Activated CD4-positive, alpha-beta T cell treated with anti-CD3 and anti-CD28 coated beads, Interleukin-2, amount 50 U/mL, for 24 hours (primary cell): Measurements from ENCODE around the gene TMED9.
"Not testable (repeated sequence)": the region's sequence is repeated elsewhere in the genome, so short reads cannot be mapped to it uniquely, and the experiment has no call there.

Experiments used
- DNase-seq, 2 donors: peaks; one replicate each; pipeline ENCODE4 v3.0.0-alpha.2; 2020; ENCODE audit warnings: low read depth in 1 of 2, low spot score in 1 of 2

Gene TMED9

DNA sequence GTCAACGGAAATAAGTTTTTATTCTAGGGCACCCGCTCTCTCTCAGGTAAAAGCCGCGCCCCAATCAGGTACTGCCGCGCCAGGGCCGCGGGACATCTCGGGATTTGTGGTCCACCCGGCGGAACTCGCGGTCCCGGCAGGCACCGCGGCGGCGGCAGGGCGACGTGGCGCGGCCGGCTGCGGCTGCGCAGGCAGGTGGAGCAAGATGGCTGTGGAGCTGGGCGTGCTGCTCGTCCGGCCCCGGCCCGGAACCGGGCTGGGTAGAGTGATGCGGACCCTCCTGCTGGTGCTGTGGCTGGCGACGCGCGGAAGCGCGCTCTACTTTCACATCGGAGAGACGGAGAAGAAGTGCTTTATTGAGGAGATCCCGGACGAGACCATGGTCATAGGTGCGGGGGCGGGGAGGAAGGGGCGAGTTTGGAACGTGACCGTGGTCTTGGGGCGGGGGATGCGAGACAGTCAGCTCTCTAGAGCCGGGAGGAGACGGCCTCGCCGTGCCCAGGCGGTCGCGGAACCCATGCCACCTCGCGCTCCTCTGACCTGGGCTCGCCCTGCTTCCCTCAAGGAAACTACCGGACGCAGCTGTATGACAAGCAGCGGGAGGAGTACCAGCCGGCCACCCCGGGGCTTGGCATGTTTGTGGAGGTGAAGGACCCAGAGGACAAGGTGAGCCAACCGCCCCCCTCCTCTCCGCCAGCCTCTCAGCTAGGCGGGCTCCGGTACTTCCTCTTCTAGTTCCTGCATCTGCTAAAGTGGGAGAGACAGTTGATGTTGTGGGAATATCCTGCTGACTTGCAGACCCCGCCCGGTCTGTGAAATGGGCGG, at the start of gene TMED9:
TMED9 (plus strand) TSS at position 194 of the 825 bp plus-strand sequence; CDS start at position 206, 12 bp downstream.
- DNase-seq: peak; percentile 72 to 78

DNA sequence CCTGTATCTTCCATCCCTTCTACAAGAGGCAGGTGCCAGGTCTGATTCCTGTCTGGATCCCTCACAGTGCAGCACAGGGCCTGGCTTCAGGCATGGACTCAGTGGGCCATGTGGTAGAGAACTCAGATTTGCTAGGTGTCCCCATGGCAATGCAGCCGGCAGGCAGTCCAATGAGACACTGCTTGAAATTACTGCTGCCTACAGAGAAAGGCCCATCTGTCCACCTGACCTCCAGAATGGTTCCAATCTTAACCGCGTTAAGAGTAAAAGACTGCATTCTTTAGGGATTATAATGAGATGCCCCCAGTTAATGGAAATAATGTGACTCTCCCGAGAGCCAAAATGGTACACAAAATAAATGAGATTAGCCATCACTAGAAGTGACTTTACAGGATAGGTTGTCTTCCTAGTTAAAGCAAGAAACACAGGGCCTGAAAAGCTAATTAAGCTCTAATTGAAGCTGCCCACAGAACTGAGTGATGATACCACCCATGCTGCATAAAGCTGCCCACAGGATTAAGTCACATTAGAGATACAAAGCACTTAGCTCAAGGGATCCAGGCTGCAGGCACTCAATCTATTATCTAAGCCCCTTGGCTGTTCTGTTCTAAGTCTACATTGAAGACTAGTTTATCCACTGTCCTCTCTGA, 49.1 kb upstream of the TMED9 start:
- no peak for DNase-seq

DNA sequence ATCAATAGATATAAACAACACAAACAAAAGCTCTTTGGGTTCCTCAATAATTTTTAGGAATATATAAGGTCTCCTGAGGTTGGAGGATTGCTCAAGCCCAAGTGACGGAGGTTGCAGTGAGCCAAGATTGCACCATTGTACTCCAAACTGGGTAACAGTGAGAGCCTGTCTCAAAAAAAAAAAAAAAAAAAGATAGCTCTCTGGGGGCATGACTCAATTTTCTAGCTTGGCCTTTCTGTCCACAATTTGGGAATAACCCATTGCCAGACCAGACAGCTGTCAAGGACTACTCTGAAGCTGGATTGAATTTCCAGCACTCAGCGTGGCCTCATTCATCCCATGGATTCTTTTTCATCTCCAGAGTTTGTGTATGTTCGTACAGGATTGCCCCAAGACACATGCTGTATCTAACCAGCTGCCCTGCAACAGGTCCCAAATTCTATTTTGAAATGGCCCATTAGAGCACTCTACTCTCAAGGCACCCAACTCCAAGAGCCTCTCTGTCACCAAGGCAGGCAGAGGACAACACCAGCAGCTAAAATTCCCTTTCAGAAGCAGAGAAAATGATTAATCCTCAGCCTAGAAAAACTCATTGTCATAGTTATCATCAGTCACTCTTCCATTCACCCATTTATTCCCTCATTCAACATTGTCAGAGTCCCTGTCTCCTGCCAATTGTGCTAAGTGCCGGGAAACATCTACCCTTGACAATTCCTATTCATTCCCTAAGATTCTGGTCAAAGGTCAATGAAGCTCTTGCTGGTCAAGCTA, 46.3 kb upstream of the TMED9 start:
- no peak for DNase-seq

DNA sequence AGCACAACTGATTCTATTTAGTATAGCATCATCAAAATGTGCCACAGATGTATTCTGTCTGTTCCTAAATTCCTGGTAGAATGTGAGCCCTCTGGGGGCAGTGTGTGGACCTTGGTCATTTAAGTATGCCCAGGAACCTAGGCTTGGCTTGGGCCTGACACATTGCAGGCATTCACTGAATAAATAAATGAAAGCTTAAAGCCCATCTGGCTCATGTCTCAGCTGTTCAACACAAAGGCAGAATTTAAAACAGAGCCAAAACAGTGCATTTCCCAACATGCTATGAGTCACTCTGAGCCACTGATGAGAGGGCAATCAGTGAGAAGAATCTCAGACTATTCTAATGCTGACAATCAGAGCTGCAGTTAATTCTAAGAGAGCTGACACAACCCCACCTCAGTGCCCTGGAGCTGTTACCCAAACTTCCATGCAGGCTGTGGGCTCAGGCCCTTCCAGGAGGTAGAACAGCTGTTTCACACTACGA, 45.7 kb upstream of the TMED9 start:
- DNase-seq: no peak

DNA sequence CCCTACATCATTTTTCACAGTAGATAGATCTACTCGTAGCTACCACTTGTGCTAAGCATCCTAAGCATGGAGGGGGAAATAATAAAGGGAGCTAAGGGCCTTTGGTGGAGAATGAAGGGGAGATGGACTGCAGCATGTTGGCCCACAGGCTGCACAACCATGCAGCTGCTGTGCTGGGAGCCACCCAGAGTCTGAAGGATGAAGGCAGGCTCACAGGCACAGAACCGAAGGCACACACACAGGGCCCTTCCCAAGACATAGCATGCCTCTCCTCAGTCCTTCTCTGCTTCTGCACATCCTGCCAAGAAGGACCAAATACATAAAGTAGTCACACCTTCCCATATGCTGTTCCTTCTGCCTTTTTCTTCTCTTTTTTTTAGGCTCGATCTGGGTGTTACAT, 44.3 kb upstream of the TMED9 start:
- no peak for DNase-seq

DNA sequence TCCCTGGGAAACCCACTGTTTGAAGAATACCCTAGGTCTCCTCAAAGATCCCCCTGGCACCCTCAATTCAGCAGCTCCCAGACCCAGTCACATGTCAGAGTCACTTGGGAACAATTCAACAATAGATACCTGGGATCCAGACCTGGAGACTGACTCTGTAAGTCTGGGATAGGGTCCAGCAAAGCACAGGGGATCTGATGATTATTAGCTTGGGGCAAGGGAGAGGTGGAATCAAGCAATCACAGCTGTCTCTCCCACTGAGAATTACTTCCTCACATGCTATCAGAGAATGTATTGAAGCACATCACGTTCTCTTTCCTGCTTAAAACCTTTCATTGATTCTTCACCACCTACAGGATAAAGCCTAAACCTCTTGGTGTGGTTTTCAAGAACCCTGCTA, 43.5 kb upstream of the TMED9 start:
- no peak for DNase-seq

DNA sequence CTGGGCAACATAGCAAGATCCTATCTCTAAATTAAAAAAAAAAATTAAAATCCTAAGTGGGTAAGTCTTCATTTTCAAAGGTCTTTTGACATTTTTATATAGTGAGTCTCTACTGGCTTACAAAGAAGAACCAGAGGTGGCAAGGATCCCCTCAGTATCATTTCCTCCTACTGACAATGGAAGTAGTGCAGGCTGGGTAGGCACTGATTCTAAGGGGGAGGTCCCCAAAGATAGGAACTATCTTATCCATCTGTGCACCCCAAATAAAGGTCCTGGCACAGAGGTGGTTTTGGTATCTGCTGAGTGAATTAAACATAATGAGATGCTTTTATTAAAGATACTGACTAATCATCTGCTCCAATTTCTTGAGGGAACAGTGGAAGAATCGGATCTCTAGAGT, 41.9 kb upstream of the TMED9 start:
- DNase-seq: no peak

DNA sequence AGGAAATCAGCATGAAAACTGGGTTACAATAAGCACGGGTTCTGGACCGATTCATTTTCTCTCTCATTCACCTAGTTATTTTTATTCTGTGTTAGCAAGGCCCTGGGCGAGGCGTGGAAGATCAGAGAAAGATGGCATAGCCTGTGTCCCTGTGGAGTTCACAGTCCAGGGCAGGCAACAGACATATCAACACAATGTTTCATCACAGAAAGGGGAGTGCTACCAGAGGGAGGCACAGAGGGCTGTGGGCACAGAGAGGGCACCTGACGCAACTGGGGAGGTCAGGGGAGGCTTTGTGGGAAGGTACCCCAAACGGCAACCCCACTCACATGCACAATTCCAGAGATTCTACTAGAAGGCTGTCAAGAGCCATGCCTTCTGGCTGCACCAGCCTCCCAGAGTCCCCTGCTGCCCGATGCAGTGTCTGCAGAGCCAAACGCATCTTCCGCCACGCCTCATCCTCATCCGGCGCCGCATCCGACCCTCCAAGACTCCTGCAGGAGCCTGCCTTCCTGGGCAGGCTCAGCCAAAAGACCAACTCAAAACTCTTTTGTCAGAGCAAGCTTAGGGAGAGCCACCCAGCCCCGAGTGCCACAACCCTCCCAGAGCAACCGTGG, 39.1 kb upstream of the TMED9 start:
- DNase-seq: no peak

DNA sequence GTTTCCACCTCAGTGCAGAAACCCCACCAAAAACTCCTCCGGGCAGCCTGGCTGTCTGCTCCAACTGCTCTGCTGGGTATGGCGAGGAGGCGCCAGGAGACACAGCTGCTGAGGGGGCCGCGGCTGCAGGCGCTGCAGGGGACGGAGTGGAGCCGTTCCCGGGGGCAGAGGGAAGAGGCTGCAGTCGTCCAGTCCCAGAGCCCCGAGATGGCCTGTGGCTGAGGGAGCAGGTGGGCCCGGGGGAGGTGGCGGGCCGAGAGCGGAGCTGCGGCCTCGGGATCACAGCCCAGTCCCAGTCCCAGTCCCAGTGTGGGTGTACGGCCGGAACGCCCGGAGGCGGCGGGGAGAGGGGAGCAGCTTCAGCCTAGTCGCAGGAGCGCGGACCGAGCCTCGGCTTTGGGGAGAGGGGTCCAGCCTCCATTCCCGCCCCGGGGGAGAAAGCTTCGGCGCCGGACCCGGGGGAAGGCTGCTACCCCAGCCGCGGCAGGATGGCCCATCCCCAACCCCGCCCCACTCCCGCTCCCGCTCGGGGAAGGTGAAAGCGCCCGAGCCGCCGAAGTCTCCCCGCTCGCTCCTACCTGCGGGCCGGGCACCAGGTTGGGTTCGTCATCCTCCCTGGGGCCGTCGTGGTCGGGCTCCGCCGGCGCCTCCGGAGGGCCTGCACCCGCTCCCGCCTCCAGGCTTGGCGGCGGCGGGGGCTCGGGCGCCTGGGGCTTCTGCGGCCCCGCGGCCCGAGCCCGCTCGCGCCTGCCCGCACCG, 38.2 kb upstream of the TMED9 start:
- DNase-seq: peak; percentile 10 to 25

DNA sequence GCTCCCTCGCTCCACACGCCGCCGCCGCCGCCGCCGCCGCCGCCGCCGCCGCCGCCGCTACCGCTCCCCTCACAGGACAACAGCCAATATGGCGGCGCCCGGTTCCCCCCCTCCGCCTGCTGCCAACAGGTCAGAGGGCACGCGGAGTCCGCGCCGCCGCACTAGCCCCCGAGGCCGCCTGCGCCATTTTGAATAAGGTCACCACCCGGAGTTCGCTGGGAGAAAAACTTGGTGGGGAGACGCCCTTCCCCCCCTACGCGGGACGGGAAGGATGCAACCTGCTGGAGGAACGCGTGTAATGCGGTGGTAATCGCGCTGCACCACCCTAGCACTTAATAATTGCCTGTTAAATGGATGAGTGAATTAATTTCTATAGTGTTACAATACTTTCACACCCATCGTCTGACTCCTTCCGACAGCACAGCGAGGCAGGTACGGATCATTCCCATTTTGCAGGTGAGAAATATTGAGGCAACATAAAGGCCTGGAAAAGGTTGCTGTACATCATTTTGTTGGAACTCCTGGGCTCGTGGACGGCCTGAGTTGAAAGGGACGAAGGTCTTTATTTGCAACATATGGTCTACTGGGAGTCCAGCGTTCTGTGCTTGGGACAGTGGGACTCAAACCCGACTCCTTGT, 37.4 kb upstream of the TMED9 start, which contains the start of gene FAM193B:
FAM193B (minus strand) TSS at position 90 of the 638 bp plus-strand sequence. CDS start 105 bp downstream, outside the sequence.
- peak; percentile 91 to 94 for DNase-seq

DNA sequence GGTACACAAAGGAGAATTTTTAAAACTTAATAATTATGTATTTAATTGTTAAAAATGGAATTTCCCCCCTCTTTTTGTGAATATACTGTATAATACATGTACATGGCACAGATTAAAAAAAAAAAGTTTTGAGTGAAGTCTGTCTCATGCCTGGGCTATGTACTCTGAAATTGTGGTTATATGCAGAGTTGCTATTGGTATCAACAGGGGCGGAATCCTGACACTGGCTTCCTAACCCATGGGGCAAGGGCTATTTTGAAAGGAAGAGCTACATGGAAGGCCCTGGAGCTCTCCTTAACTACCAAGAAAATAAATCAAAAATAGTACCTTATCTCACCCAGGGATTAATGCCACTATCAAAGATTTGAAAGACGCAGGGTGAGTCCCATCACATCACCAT, 36.8 kb upstream of the TMED9 start:
- DNase-seq: no peak

DNA sequence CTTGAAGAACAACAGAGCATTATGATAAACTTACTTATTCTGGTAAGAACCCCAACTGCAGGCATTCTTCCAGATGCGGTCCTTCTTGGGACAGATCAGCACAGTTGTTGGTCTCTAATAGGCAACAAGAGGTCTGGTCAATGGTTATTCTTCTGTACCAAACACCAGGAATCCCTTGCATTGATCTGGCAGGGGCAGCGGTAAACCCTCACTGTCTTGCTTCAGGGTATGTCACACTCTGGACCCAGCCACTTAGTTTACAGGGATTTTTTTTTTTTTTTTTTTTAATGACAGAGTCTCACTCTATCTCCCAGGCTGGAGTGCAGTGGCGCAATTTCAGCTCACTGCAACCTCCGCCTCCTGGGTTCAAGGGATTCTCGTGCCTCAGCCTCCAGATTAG, 36.3 kb upstream of the TMED9 start:
- DNase-seq: no peak

DNA sequence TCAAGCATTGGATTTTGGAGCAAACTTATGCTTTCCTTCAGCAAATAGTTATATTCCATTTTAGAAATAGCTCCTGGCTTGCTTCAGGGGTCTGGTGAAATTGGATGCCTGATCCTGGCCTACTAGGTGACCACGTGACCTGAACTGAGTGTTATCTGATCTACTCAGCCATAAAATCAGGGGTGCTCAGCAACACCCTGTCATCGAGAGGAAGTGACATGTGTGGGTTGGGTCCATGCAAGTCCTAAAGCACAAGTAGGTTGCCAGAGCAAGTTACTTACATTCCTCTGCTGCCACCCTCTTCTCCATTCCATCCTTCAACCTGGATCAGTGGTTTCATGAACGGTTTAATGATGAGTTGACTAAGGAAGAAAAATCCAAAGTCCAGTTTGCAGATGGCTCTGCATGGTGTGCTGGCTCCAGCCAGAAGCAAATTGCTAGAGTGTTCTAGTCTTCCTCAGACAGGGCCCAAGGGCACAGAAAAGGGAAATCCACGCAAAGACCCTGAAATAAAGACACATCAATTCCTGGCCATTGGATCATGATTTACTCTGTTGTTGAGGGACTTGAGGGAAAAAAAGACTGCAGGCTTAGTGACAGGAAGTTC, 34.9 kb upstream of the TMED9 start:
- DNase-seq: no peak

DNA sequence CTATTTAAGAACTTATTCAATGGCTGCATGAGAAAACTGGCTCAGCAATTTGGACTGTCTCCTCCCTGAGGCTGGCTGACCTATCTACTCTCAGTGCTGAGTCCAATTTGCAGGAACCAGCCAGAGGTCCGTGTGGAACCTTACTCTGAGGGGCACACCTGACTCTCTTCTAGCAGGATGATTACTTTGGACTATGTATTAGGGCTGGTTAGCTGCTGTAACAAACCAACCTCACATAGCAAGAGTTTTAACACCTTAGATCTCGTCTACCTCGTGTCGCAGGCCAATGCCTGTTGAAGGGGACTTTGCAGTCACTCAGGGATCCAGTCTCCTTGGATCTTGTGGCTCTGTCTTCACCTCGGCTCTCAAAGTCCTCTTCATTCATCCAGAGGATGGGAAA, 34.2 kb upstream of the TMED9 start:
- no peak for DNase-seq

DNA sequence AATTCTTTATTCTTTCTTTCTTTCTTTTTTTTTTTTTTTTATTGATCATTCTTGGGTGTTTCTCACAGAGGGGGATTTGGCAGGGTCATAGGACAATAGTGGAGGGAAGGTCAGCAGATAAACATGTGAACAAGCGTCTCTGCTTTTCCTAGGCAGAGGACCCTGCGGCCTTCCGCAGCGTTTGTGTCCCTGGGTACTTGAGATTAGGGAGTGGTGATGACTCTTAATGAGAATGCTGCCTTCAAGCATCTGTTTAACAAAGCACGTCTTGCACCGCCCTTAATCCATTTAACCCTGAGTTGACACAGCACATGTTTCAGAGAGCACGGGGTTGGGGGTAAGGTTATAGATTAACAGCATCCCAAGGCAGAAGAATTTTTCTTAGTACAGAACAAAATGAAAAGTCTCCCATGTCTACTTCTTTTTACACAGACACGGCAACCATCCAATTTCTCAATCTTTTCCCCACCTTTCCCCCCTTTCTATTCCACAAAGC, 32.5 kb upstream of the TMED9 start:
- DNase-seq: not testable (repeated sequence)

DNA sequence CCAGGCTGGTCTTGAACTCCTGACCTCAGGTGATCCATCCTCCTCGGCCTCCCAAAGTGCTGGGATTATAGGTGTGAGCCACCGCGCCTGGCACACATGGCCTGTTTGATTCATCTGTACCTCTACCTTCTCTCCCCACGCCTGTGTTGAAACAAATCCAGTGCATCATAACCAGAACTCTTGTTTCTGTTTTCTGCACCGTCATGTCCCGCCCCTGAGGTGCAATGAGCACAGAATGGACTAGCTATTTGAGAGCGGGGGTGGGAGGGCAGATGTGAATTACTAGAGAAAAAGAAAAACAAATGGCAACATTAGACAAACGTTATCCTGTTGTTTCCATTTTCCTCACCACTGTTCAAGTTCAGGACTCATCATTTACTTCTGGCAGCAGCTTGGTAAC, 27.0 kb upstream of the TMED9 start:
- DNase-seq: no peak

DNA sequence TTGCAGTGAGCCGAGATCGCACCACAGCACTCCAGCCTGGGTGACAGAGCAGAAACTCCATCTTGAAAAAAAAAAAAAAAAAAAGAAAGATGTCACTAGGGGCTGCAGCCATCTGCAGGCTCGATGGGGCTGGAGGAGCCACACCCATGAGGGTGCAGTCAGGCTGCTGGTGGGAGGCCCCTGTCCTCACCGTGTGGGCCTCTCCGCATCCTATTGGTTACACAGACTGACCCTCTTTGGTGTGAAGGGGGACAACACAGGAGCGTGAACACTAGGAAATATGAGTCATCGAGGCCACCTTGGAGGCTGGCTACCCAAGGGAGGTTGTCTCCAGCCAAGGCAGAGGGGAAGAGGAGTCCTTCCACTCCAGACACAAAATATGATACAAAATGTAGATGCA, 23.7 kb upstream of the TMED9 start:
- DNase-seq: no peak

DNA sequence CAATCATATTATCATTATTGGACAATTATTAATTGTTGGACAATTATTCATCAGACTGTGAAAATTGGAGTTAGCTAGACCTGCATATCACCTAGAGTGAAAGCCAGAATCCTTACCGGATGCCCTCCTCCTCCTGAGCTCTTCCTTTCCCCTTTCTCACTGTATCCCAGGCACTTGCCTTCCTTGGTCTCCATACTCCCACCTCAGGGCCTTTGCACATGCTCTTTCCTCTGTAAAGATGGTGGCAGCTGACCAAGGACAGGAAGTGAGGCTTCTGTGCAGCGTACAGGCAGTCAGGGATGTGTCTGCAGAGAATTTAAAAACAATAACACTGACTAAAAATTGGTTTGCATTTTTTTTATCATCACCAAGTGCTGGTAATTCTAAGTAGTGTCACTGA, 22.1 kb upstream of the TMED9 start:
- DNase-seq: no peak

DNA sequence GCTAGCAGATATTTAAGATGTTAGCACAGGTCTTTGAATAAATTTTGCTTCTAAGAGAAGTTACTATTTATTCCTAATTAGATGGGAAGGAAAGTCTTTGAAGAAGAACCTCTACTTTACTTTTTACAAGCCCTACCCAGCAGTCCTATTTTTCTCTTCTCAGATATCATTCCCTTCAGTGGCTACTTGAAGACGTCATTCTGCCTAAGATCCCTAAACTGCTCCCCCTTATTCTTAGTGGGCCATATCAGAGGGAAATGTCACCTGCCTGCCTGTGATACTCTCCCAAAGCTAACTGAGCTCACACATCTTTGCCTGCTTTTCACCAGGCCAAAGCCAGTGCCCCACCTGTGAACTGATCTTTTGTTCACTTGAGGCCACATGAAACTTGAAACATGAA, 16.5 kb upstream of the TMED9 start:
- no peak for DNase-seq
